ENCODE measurements around the gene SSBP2.

- TF ChIP-seq CTCF (IDR thresholded peaks at IDR 0.05; ENCODE audit: insufficient read depth, low read length, poor library complexity, severe bottlenecking) (no peak), EZH2phosphoT487 (conservative IDR thresholded peaks at IDR 0.05; ENCODE audit: low read length) (no peak)
Measured at GRCh38 chr5:81626524-81626923, 124.4 kb downstream of the SSBP2 start.

All from SU-DHL-6 (cell line).